NCI-H1092 (cell line): Measurements from ENCODE around the gene PXYLP1.

Experiments
- DNase-seq: peaks from one replicate; lab custom pipeline; 2025; lab: John Stamatoyannopoulos, UW

PXYLP1 gene

DNA sequence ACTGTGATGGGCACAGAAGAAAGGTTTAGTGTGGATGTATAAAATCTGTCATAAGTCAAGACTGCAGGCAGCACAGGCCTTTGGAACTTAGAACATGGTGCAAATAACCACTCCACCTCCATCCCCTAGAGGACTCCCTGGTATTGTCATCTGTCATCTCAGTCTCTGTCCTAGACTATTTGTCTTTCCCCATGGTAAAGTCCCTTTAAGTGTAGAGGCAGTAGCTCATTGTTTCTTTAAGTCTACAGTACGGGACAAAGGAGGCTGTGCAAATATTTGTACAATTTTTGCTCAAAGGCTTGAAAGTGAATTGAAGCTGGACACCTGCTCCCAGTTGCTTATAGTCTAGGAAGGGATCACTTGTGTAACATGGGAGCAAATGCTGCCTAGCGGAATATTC, 3.2 kb upstream of the PXYLP1 start:
- DNase-seq: peak; percentile 39

DNA sequence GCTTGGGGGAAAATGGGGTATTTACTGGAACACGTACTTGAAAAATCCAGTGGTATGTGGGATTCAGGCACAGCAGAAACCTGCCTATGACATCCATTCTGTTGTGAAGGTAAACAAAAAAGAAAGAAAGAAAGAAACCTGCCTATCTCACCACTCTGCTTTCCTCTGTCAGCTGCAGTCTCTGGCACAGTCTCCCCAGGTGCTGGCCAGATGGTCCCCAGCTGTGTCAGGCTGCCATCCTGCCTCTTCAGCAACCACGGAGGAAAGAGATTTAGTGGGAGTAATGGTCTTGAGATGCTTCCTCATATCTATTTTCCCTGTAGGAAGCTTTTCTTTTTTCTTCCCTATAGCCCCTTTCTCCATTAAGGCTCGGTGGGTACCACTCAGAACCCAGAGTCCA, 2.5 kb upstream of the PXYLP1 start:
- DNase-seq: peak; percentile 34

DNA sequence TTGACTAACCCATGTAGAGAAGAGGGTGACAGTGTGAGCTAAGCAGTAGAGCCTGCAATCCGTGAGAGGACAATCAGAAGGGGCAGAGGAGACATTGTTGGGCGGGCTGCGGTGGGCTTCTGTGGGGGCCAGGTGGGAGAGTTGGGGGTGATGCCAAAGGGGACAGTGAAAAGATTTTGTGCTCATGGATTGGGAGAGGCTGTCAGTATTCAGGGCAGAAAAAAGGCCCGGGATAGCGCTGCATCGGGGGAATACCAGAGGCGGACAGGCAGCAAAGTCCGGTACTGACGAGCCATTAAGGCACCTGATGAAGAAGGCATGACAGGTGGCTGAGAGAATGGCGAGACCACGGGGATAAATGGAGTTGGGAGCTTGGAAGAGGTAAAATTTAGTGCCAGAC, 1.3 kb upstream of the PXYLP1 start:
- DNase-seq: no peak

DNA sequence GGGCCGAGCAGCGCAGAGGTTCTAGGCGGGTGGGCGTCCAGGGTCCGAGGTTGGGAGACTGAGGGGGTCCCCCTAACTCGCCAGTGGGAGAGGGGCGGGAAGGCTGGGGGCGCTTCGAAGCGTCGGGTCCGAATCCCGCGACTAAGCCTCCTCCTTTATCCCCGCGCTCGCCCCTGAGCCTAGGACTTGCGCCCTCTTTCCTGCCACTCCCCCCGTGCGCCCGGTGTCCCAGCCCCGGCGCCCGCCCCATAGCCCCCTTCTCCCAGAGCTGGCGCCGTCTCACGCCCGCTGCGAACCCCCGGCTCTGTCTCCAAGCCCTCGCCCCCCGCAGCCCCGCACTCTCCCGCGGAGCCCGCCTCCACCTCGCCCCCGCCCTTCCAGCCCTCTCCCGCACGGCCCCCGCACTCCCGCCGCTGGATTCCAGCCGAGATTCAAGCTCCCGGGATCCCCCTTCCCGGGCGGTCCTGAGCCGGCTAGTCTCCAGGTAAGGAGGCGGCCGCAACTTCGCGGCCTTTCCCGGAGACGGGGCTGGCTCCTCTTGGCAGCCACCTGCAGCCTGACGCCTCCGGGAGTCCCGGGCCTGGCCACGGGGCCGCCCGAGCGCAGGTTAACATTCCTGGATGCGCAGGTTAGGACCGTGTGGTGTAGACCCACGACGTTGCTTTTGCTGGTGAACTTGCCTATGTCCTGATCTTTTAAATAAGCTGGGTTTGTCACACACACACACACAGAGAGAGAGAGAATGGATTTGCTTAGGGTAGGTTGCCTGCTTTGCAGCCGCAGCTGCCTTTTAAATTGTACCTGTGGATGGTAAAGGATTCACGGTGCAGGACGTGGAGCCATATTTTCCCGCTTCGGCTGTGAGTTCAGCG, 563 bp downstream of the PXYLP1 start:
- DNase-seq: no peak

DNA sequence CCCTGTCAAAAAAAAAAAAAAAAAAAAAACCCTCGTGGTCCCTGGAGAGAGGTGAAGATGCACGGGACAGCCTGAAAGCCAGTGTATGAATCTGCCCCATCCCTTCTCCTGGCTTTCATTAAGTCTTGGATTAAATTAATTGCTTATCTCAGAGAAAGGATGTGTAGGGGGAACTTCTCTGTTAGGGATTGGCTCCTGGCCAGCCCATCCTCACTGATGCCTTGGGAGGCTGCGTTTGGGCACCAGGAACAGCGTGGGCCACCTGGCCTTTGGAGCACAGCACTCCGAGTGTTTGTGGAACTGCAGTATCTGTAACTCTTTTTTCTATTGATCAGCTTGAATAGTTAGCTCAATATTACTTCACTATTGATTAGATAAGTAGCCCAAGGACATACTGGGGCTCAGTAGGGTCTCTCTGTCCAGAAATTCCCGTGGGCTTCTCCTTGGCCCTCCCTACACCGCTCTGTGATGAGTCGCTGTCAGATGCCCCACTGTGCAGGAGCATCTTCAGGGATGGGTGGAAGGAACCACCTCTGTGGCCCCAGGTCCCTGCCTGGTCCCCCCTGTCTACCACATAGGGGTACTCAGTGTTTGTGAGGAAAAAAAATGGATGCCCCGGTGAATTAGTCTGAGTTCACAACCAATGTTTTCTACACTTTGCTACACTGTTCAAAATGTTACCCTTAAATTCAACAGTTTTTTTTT, 2.0 kb downstream of the PXYLP1 start:
- no peak for DNase-seq

GRCh38 chr3:141234283-141234682, 2.7 kb downstream of the PXYLP1 start:
- DNase-seq: no peak

DNA sequence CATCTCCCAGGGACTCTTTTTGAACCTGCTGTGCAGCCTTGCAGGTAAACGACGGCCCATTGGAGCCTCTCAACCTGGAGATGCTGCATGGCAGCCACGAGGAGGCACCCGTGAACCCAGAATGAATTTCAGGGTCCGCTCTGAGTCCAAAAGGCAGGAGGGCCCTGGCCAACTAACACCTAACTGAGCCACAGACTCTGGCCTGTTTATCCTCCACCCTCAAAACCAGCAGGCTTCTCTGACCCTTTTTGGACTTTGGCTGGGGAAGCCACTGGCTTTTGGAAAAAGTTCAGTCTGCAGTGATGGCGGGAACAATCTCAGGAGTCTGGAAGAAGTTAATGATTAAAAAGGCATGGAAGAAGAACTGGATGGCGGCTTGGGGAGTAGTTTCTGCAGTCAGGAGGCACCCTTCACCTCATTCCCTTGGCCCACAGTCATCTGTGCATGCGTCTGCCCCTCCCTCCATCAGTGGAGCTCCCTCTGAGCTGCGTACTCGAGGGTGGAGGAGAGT, 4.1 kb downstream of the PXYLP1 start:
- DNase-seq: no peak

DNA sequence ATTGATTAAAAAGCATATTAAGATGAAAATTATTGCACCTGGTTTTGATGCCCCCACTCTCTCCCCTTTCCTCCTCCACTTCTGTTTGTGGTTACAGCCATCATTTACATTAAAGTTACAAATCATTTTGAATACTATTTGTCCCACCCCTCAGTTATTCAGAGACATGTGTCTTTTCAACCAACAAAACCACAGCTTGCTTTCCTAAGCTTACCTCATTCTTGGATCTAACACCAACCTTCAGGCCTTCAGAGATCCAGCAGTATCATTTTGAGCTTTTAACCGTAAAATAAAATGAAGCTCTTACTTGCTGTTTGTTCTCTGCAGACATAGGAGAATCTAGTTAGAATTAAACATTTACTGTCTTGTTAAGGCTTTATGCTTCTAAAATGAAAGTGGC, 4.7 kb downstream of the PXYLP1 start:
- no peak for DNase-seq

GRCh38 chr3:141237701-141238521, 6.3 kb downstream of the PXYLP1 start:
- DNase-seq: peak; percentile 95

GRCh38 chr3:141239511-141240281, 8.1 kb downstream of the PXYLP1 start:
- peak; percentile 48 for DNase-seq

- no peak for DNase-seq
Observed at GRCh38 chr3:141240286-141240685, 8.7 kb downstream of the PXYLP1 start.

GRCh38 chr3:141240687-141241615, 9.3 kb downstream of the PXYLP1 start:
- no peak for DNase-seq

GRCh38 chr3:141241616-141242376, 10.2 kb downstream of the PXYLP1 start:
- peak; percentile 8 for DNase-seq

DNA sequence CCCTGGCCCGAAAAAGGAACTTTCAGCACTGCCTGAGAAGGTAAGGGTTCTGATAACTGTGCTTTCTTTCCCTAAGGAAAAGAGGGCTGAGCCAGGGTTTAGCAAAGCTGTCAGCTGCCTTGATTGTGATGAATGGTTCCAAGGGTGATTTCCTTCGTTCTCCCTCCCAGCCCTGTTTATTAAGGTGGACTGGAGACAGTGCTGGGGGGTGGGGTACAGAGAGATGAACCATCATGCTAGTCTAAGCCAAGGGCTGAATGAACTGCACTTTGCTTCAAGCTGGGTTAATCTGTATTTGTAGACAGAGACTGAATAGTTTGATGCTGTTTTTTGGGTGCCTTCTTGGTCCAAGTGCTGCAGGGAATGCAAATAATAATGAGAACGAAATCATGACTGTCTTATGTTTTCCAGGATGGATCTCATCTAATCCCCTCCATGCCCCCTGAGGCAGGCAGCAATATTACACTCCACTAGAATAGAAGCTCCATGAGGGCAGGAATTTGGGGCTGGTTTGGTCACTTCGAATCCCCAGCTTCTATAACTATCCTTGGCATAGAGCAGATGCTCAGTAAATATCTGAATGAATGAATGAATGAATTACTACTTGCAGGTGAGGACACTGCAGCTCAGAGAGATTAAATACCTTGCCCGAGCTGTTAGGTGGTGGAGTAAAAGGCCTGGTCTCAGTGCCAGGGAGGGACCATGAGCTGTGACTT, 10.9 kb downstream of the PXYLP1 start:
- no peak for DNase-seq

- DNase-seq: no peak
Observed at GRCh38 chr3:141243271-141243707, 11.7 kb downstream of the PXYLP1 start.

- DNase-seq: no peak
Observed at GRCh38 chr3:141246224-141246957, 14.8 kb downstream of the PXYLP1 start.

DNA sequence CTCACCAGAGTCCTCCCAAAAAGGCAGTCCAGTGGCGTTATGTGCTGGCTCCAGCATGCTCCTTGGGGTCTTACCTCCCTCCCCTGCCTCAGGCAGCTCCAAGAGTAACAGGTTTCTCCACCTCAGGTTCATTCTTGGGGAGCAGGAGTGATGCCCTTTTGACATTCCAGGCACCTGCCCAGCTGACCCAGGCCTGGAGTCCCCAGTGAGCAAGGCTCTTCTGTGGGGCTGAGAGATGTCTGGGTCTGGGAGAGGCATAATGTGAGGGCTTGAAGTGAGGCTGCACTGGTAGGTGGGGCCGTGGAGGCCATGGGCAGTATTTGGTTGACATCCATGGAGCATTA, 15.3 kb downstream of the PXYLP1 start:
- no peak for DNase-seq

DNA sequence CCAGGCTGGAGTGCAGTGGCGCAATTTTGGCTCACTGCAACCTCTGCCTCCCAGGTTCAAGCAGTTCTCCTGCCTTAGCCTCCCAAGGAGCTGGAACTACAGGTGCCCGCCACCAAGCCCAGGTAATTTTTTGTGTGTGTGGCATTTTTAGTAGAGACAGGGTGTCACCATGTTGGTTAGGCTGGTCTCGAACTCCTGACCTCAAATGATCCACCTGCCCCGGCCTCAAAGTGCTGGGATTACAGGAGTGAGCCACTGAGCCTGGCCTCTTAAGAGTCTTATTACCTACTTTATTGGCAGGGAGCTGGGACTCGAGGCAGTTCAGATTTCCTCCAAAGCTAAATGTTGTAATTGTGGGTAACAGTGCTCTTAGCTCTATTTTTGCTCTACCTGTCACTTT, 16.4 kb downstream of the PXYLP1 start:
- DNase-seq: no peak
